ENCODE measurements around the gene PRDX1.
A peak's percentile ranks its signal among the peaks of the same experiment; 100 is the strongest.
"Not testable (repeated sequence)": the region's sequence is repeated elsewhere in the genome, so short reads cannot be mapped to it uniquely, and the experiment has no call there.

Gene PRDX1

DNA sequence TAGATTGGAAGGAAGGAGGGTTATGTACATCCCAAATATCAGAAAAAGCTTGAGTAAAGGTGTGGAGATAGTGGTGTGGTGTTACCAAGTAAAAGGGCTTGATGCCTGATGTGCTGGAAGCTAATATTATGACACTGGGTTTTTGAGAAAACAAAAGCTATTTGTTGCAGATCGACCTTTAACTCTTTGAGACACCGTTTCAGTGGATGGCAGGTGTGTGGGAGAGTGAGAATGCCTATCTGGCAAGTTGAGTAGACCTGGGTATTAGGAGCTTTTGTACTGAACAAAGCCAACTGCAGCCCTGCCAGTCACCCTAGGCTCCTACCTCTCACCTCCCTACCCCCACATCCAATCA, 20.2 kb downstream of the PRDX1 start:
- DNase-seq, result no peak

DNA sequence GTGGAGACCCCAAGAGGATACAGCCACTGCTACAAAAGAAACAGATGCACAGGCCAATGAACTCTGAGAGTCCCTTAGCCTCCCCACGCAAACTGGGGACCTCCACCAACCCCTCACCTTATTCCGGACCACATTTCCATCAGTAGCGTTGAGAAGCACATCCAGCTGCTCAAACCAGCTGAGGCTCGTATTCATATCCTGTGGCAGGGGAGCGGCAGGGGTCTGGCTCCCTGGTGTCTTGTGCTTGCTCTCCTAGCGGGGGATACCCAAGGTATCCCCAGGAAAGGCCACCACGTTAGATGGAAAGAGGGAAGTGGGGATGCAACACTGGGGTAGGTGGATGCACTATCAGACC, 22.3 kb downstream of the PRDX1 start:
- no peak for DNase-seq

DNA sequence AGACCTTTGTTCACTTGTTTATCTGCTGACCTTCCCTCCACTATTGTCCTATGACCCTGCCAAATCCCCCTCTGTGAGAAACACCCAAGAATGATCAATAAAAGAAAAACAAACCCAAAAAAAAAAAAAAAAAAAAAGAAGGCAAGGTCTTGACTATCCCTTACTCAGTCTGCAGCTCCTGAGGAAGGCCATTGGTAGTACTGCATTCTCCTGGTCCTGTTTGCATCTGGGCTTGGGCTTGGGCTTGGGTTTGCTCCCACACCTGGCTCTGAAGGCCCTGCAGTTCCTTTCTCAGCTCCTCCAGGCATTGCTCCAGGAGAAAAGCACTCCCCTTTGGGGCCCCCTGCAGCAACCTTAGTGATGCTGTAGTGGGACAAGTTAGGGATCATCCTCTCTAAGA, 23.4 kb downstream of the PRDX1 start:
- no peak for DNase-seq

DNA sequence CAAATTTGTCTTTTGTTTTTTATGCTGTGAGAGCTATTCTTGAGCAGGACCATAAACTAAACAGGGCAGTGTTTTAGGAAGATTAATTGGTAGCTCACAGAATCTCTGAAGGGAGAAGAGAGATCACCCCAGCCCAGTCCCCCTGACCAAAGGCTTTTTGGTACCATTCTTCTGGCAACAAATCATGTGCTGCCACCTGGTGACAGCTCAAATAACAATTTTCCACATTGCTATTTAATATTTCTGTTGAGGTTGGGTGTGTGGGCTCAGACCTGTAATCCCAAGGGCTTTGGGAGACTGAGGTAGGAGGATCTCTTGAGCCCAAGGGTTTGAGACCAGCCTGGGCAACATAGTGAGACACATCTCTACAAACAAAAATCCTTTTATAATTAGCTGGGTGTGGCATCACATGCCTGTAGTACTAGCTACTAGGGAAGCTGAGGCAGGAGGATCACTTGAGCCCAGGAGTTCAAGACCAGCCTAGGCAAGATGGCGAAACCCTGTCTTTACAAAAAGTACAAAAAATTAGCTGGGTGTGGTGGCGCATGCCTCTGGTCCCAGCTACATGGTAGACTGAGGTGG, 28.5 kb downstream of the PRDX1 start:
- DNase-seq, result no peak

DNA sequence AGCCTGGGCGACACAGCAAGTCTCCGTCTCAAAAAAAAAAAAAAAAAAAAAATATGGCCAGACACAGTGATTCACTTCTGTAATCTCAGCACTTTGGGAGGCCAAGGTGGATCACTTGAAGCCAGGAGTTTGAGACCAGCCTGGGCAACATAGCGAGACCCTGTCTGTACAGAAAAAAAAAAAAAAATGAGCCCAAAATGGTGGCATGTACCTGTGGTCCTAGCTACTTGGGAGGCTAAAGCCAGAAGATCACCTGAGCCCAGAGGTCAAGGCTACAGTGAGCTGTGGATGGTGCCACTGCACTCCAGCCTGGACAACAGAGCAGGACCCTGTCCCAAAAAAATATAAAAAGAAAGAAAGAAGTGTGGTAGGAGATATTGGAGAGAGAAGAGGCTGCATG, 29.0 kb downstream of the PRDX1 start:
- DNase-seq, result no peak

DNA sequence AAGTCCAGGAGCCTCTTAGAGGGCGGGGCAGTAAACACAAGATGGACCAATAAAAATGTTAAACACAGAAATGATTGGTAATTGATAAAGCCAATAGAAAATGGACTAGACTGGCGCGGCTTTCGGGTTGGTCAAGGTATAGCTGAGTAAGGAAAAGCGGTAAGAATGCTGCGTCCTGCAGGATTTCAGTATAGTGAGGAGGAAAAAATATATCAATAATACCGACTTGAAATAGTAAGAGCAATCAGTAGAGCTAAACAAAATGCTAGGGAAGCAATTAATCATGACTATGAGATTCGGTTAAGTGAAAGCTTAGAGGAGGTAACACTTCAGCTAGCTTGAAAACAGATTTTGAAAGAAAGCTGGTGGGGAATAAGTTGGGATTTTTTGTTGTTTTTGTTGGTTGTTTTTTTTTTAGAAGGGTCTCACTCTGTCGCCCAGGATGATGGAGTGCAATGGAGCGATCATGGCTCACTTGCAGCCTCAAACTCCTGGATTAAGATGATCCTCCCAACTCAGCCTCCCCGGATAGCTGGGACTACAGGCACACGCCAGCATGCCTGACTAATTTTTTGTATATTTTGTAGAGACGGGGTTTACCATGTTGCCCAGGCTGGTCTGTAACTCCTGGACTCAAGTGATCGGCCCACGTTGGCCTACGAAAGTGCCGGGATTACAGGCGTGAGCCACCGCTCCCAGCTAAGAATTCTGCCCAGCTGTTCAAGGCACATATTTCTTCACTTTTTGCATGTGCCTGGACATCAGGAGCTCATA, 30.0 kb downstream of the PRDX1 start:
- DNase-seq, result no peak

DNA sequence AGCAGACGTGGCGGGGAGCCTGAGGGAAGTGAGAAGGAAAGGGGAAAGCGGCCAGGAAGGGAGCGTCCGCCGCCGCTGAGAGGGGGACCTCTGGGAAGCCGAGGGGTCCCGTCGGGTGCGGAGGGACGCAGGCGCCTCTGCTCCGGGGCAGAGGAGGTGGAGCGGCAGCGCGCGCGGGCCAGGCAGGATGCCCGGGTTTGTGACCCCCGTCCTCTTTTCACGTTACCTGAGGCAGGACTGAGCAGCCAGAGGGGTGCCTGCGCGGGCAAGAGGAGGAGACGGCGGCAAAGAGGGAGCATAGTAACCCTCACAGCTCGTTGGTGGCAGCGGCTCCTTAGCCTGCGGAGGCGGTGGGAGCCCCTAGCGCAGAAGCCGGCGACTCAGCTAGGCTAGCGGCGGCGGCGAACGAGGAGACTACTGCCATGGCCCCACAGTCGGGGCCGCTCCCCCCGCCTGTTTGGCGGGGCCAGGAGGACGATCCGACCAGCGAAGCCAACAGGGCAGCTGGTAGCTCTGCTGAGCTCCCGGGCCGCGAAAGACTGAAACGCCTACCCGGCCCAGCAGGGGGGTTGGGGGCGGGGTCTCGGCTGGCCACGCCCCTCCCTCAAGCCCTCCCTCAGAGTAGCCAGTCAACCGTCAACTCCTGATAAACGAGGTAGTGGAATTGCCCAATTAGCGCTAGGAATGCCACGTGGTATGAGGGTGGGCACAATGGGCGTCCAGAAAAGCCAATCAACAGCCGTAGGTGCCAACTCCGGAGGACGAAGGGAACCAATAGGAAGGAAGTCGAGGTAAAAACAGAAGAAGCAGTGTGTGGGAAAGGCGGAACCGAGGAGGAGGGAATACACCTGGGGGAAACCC, 30.8 kb downstream of the PRDX1 start, which contains the start of gene TESK2:
Gene TESK2, minus strand, starts transcription at position 538 of the 861 bp plus-strand sequence. CDS start 33,378 bp downstream, outside the sequence.
- DNase-seq, result peak; percentile 100

DNA sequence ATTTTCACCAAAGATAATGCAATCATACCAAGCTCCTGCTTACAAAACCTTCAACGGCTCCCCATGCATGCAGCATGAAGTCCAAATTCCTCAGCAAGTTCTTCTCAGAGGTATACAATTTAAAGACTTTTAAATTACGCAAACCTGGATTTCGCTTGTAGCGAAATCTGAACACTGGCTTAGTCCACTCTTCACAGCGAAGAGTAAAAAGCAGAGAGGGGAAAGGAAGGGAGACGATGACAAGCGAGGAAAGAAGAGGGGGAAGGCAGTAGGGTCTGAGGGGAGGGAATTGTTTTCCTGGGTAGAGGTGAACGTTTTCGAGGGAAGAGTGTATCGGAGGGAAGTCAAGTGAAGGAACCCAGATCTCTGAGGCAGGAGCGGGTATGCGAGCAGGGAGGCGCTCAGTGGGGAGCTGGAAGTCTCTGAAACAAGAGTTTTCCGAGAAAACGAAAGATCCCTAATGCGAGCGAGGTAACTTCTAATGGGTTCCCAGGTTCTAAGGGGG, 31.5 kb downstream of the PRDX1 start:
- DNase-seq, result no peak

DNA sequence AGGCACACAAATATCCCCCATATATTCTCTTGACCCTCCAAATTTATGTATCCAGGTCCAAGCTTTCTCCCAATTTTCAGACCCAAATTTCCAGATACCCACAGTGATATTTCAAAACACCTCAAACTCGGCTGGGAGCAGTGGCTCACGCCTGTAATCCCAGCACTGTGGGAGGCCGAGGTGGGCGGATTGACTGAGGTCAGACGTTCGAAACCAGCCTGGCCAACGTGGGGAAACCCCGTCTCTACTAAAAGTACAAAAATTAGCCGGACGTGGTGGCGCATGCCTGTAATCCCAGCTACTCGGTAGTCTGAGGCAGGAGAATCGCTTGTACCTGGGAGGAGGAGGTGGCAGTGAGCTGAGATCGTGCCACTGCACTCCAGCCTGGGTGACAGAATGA, 32.3 kb downstream of the PRDX1 start:
- not testable (repeated sequence) for DNase-seq

DNA sequence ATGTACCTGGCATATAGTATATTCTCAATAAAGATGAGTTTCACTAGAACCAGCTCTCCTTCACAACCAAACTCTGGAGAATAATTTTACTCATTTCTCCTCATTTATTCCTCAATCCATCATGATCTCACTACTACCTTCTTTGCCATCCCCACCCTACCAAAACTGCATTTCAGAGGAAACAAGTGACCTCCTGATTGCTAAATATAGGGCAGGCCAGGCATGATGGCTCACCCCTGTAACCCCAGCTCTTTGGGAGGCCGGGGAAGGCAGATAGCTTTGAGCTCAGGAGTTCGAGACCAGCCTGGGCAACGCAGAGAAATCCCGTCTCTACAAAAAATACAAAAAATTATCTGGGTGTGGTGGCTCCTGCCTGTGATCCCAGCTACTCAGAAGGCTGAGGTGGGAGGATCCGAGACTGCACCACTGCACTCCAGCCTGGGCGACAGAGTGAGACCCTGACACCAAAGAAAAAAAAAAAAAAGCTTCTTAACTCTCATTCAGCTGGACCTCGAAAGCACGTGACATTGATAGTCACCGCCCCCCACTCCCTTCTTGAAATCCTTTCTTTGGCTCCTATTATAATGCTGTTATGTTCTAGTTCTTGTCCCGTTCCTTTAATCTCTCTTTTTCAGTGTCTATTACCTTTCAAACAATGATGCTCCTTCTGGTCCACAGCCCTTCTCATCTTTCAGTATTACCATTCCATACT, 32.9 kb downstream of the PRDX1 start:
- DNase-seq, result no peak

DNA sequence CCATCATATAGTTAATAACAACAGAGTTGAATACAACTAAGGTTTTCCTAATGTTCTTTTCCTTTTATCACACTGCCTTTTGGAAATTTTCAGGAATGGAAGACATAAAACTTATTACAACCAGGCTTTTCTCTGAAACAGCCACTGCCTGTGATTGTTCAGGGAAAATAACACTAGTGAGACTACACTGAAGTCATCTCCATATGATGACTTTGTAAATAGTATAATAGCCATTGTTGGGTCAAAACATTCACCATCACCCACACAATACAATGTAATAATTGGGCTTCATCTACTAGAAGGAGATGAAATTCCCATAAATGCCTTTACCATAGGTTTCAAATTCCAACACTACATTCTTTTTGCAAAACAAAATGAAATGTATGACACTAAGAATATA, 35.7 kb downstream of the PRDX1 start:
- DNase-seq, result no peak

DNA sequence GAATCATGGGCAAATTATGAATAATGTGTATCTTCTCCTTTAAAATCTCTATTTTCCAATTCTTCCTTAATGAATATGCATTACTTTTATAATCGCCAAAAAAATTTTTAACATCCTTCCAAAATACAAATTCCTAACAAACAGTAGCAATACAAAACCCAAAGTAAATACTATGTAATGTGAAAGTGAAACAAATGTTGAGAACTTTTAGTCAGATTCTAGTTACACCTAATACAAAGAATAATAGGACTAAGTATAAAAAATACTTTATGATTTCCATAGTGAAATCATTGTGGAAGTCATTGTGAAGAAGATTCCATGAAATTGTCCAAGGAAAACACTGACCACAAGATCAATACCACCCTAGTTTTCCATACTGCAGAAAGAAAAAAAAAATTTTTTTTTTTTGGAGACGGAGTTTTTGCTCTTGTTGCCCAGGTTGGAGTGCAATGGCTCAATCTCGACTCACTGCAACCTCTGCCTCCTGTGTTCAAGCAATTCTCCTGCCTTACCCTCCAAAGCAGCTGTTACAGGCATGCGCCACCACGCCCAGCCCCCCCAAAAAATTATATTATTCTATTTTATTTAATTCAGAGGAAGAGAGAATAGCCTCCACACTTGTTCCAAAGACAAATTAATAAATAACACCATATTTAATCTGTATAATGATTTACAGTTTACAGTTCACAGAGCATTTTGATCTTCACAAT, 42.5 kb downstream of the PRDX1 start:
- DNase-seq, result no peak

DNA sequence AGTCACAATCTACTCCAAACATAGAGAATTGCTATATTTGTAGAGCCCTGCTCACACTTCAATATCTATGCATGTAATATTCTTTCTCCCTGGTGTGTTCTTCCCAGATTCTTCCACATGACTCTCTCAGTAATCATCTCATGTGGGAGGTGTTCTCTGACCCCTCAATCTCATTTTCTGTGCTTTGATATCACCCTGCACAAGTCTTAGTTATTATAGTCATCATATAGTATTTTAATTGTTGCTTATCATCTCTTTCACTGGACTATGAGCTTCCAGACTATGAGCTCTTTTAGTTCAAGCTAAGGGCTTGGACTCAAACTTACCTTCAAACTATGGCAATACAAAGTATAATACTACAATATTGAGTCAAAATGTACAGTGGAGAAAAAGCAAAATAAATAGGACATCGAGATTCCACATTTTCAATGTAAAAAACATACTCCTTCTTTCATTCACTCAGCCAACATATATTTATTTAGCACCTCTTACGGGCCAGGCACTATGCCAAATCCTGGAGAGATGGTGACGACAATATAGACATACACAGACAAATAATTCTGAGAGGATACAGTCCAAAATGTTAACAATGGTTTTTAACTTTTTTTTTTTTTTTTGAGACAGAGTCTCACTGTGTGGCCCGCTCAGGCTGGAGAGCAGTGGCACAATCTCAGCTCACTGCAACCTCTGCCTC, 43.4 kb downstream of the PRDX1 start:
- no peak for DNase-seq

DNA sequence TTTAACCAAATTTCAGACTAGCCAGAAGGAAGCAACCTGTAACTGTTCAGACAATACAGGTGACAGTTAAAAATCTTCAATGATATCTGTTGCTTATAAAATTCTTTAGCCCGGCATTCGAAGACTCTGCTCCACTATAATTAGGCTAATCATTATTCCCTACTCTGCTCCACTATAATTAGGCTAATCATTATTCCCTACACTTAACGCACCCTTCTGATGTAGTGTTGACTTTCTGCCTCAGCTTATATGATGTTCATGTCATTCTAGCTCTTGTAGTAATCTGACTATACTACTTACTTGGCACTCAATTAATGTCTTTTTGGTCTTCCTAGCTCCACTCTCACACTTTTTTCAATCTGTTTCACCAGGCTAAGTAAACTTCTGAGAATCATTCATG, 44.0 kb downstream of the PRDX1 start:
- DNase-seq, result no peak

DNA sequence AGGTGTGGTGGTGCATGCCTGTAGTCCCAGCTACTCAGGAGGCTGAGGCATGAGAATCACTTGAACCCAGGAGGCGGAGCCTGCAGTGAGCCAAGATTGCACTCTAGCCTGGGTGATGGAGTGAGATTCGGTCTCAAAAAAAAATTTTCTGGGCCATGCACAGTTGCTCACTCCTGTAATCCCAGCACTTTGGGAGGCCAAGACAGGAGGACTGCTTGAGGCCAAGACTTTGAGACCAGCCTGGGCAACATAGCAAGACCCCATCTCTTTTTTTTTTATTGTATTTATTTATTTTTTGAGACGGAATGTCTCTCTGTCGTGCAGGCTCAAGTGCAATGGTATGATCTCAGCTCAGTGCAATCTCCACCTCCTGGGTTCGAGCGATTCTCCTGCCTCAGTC, 47.5 kb downstream of the PRDX1 start:
- not testable (repeated sequence) for DNase-seq

DNA sequence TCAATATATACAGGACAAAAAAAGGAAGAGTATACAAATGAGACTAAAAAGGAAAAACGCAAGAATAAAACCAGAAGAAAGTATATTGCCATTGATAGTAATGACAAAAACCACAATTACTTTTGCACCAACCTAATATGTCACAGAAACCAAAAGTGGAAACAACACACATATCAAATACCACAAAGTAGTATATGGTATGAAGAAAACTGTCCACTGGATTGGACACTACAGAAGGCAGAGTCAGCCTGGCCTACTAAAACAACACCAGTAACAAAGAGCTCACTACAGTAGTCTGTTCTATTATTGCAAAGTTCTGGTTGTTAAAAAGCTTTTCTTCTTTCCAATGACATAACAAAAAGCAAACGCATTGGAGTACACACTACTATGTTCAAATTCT, 48.4 kb downstream of the PRDX1 start:
- DNase-seq, result no peak

DNA sequence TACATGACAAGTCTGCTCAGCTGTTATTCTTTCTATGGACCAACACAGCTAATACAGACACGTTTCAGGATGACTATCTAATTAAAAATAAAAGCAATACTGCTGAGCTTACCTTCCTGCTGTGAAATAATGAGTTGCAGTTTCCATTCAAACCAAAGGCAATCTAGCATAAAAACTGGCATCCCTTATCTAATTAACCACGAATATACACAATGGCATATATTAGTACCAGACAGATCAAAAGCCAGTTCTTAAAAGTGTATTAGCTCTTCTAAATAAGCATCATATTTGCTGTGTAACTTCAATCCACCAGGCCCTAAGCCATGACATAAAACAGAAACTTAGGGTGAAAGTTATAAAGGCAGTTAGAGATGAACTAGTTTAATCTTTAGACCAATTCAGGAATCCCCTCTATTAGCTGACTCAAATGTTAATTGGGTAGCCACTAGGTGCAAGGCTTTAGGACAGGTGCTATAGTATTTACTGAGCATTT, 51.3 kb downstream of the PRDX1 start:
- DNase-seq, result no peak

DNA sequence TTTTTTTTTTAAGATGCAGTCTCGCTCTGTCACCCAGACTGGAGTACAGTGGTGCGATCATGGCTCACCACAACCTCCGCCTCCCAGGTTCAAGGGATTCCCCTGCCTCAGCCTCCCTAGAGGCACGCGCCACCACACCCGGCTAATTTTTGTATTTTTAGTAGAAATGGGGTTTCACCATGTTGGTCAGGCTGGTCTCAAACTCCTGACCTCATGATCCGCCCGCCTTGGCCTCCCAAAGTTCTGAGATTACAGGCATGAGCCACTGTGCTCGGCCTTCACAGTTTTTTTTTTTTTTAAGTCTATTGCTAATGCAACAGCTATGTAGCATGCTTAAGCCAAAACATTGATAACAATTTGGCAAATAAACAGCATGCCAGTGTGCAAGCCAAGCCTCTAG, 54.3 kb downstream of the PRDX1 start:
- DNase-seq, result not testable (repeated sequence)

DNA sequence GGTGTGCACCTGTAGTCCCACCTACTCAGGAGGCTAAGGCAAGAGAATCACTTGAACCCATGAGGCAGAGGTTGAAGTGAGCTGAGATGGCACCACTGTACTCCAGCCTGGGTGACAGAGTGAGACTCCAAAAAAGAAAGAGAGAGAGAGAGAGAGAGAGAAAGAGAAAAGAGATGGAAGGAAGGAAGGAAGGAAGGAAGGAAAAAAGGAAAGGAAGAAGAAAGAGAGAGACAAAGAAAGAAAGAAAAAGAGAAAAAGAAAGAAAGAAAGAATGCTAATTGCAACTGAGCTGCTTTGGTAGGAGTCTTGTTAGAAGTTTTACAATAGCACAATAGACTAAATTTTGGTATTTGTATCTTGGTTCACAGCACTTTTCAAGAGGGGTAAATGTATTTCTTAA, 56.4 kb downstream of the PRDX1 start:
- no peak for DNase-seq

All from NCI-H2081 treated with DMSO at 0.1 percent for 48 hours (cell line).